Neutrophil (primary cell): ENCODE results near the gene LRRK1.

ENCODE experiments used
- H3K27ac ChIP-seq: fragments of 200-600 bp; sonication (generic); 2 replicates; pipeline ENCODE4 v1.5.1; 2016; ENCODE audit warnings: mild to moderate bottlenecking, moderate library complexity
- H3K27me3 ChIP-seq: fragments of 200-600 bp; sonication (generic); 2 replicates; pipeline ENCODE4 v1.6.0; 2016; ENCODE audit warnings: mild to moderate bottlenecking
- H3K36me3 ChIP-seq: fragments of 200-600 bp; sonication (generic); 2 replicates; pipeline ENCODE4 v1.5.1; 2017
- H3K4me1 ChIP-seq, 2 experiments: fragments of 200-600 bp in 1 of 2; sonication (generic) in 1 of 2; 1 replicate in 1 of 2; 2 replicates in 1 of 2; pipeline versions ENCODE4 v1.5.1 to v1.6.1; 2013 to 2016; ENCODE audit warnings: low read depth in 1 of 2, low read length in 1 of 2, mild to moderate bottlenecking in 1 of 2, moderate library complexity in 1 of 2; ENCODE audit not compliant: control insufficient read depth in 1 of 2, insufficient read depth in 1 of 2
- H3K4me3 ChIP-seq, 2 experiments: fragments of 200-600 bp in 1 of 2; sonication (generic) in 1 of 2; 1 replicate in 1 of 2; 2 replicates in 1 of 2; pipeline ENCODE4 v1.5.1; 2013 to 2016; ENCODE audit warnings: low read depth in 1 of 2, low read length in 1 of 2, mild to moderate bottlenecking in 1 of 2, moderate library complexity in 1 of 2
- H3K9me3 ChIP-seq: fragments of 200-600 bp; sonication (generic); 2 replicates; pipeline ENCODE4 v1.5.1; 2016
- CTCF ChIP-seq: fragments of 200-600 bp; sonication (generic); IDR thresholded peaks from 2 replicates; pipeline ENCODE4 v1.5.1; 2016; ENCODE audit warnings: antibody characterized with exemption

Gene LRRK1

GRCh38 chr15:101115786-101116680 is 196.9 kb downstream of the LRRK1 start:
- no peak overlapping the region for H3K4me3 ChIP-seq
- peak overlapping the region; percentile 14 for H3K27ac ChIP-seq
- no peaks in the 10 kb centered on the region for H3K36me3 ChIP-seq
- H3K4me1 ChIP-seq, result peaks cover 6 to 10% of the 10 kb centered on the region in 2 experiments
- H3K27me3 ChIP-seq, result peaks cover 10% of the 10 kb centered on the region
- H3K9me3 ChIP-seq, result no peaks in the 10 kb centered on the region
- no peak for TF ChIP-seq CTCF

- TF ChIP-seq CTCF, result no peak
- Histone ChIP-seq H3K27me3 (peaks cover 10% of the 10 kb centered on the region), H3K4me3 (no peak overlapping the region), H3K9me3 (no peaks in the 10 kb centered on the region), H3K27ac (peak overlapping the region; percentile 14), H3K36me3 (no peaks in the 10 kb centered on the region), H3K4me1 (peaks cover 12 to 16% of the 10 kb centered on the region in 2 experiments)
Measured at GRCh38 chr15:101116681-101116976, 197.5 kb downstream of the LRRK1 start.

- Histone ChIP-seq H3K36me3 (no peaks in the 10 kb centered on the region), H3K4me3 (no peak overlapping the region), H3K9me3 (no peaks in the 10 kb centered on the region), H3K27ac (no peak overlapping the region), H3K4me1 (peaks cover 21 to 27% of the 10 kb centered on the region in 2 experiments), H3K27me3 (peaks cover 10% of the 10 kb centered on the region)
- no peak for TF ChIP-seq CTCF
Measured at GRCh38 chr15:101118116-101118515, 199.0 kb downstream of the LRRK1 start.

- peaks cover 26 to 27% of the 10 kb centered on the region in 2 experiments for H3K4me1 ChIP-seq
- H3K27me3 ChIP-seq, result peaks cover 10% of the 10 kb centered on the region
- no peaks in the 10 kb centered on the region for H3K36me3 ChIP-seq
- no peak overlapping the region for H3K4me3 ChIP-seq
- TF ChIP-seq CTCF, result no peak
- H3K9me3 ChIP-seq, result no peaks in the 10 kb centered on the region
- no peak overlapping the region for H3K27ac ChIP-seq
Measured at GRCh38 chr15:101118615-101119014, 199.5 kb downstream of the LRRK1 start.

GRCh38 chr15:101119181-101119580 is 200.0 kb downstream of the LRRK1 start:
- Histone ChIP-seq H3K4me3 (no peak overlapping the region), H3K4me1 (peaks cover 31 to 32% of the 10 kb centered on the region in 2 experiments), H3K36me3 (no peaks in the 10 kb centered on the region), H3K9me3 (no peaks in the 10 kb centered on the region), H3K27ac (no peak overlapping the region), H3K27me3 (peaks cover 10% of the 10 kb centered on the region)
- no peak for TF ChIP-seq CTCF
